ENCODE measurements around the gene CCDC134.
"Not testable (repeated sequence)": the region's sequence is repeated elsewhere in the genome, so short reads cannot be mapped to it uniquely, and the experiment has no call there.

- TF ChIP-seq, protein P1, sequence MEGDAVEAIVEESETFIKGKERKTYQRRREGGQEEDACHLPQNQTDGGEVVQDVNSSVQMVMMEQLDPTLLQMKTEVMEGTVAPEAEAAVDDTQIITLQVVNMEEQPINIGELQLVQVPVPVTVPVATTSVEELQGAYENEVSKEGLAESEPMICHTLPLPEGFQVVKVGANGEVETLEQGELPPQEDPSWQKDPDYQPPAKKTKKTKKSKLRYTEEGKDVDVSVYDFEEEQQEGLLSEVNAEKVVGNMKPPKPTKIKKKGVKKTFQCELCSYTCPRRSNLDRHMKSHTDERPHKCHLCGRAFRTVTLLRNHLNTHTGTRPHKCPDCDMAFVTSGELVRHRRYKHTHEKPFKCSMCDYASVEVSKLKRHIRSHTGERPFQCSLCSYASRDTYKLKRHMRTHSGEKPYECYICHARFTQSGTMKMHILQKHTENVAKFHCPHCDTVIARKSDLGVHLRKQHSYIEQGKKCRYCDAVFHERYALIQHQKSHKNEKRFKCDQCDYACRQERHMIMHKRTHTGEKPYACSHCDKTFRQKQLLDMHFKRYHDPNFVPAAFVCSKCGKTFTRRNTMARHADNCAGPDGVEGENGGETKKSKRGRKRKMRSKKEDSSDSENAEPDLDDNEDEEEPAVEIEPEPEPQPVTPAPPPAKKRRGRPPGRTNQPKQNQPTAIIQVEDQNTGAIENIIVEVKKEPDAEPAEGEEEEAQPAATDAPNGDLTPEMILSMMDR (IDR thresholded peaks at IDR 0.05), result not testable (repeated sequence)
- TF ChIP-seq POLR2A (IDR thresholded peaks at IDR 0.05), result not testable (repeated sequence)
Measured at GRCh38 chr22:41835462-41835861, 35.0 kb downstream of the CCDC134 start.
